DND-41 (cell line): ENCODE measurements around the gene NMT2.

Experiments used
- ATAC-seq: fragments of 200-7000 bp; cut with Tn5 transposase; 3 replicates; pipeline ENCODE4 v1.9.1; 2021; ENCODE audit warnings: low read depth; ENCODE audit not compliant: insufficient read depth
- DNase-seq: peaks from one replicate; pipeline ENCODE4 v3.0.0-alpha.2; 2020
- H2AFZ ChIP-seq: 2 replicates; pipeline ENCODE4 v1.6.0; 2012; ENCODE audit warnings: low read depth, low read length
- H3K27ac ChIP-seq: 2 replicates; pipeline ENCODE4 v1.5.1; 2012; ENCODE audit warnings: low read length, inconsistent platforms
- H3K27me3 ChIP-seq: fragments of 200-600 bp; sonication (generic); 2 replicates; pipeline ENCODE4 v1.6.0; 2012; ENCODE audit warnings: low read length, mild to moderate bottlenecking, inconsistent platforms; ENCODE audit not compliant: insufficient read depth, poor library complexity
- H3K36me3 ChIP-seq: 2 replicates; pipeline ENCODE4 v1.5.1; 2012; ENCODE audit warnings: low read length, inconsistent platforms; ENCODE audit not compliant: insufficient read depth
- H3K4me1 ChIP-seq: 2 replicates; pipeline ENCODE4 v1.5.1; 2012; ENCODE audit warnings: mild to moderate bottlenecking, low read length; ENCODE audit not compliant: insufficient read depth
- H3K4me2 ChIP-seq: 2 replicates; pipeline ENCODE4 v1.6.0; 2012; ENCODE audit warnings: mild to moderate bottlenecking, moderate library complexity, low read length, inconsistent platforms; ENCODE audit not compliant: insufficient read depth
- H3K4me3 ChIP-seq, 2 experiments: fragments of 200-600 bp in 1 of 2; shearing (Covaris generic) in 1 of 2; 2 replicates each; pipeline ENCODE4 v1.5.1; 2012 to 2016; ENCODE audit warnings: inconsistent platforms in 2 of 2, low read length in 2 of 2, mild to moderate bottlenecking in 2 of 2, low read depth in 1 of 2, moderate library complexity in 1 of 2
- H3K79me2 ChIP-seq: 2 replicates; pipeline ENCODE4 v1.6.0; 2012; ENCODE audit warnings: low read length, inconsistent platforms; ENCODE audit not compliant: insufficient read depth
- H3K9ac ChIP-seq: 2 replicates; pipeline ENCODE4 v1.6.0; 2012; ENCODE audit warnings: low read depth, mild to moderate bottlenecking, inconsistent platforms, low read length, moderate library complexity
- H3K9me3 ChIP-seq: 2 replicates; pipeline ENCODE4 v1.5.1; 2012; ENCODE audit warnings: low read length, moderate library complexity, mild to moderate bottlenecking, inconsistent platforms; ENCODE audit not compliant: insufficient read depth, severe bottlenecking
- H4K20me1 ChIP-seq: 2 replicates; pipeline ENCODE4 v1.6.0; 2012; ENCODE audit warnings: low read length; ENCODE audit not compliant: insufficient read depth
- CTCF ChIP-seq: IDR thresholded peaks from 2 replicates; pipeline ENCODE4 v1.5.1; 2012; ENCODE audit warnings: borderline replicate concordance, low read length, moderate library complexity, mild to moderate bottlenecking; ENCODE audit not compliant: poor library complexity, severe bottlenecking; ENCODE audit errors: extremely low read depth
- EZH2 ChIP-seq: IDR thresholded peaks from 3 replicates; pipeline ENCODE4 v1.6.1; 2012; ENCODE audit warnings: borderline replicate concordance, low read depth, mild to moderate bottlenecking, moderate library complexity, low read length, inconsistent platforms; ENCODE audit not compliant: severe bottlenecking

NMT2 gene

GRCh38 chr10:15168291-15168785 lies at the start of gene NMT2:
Gene NMT2 (minus strand): TSS chr10:15168693. CDS start chr10:15168612, 81 bp downstream.
- DNase-seq (no peak), ATAC-seq (peak; percentile 69)
- H2AFZ ChIP-seq = peak within 1 kb of the TSS; percentile 98
- peak within 1 kb of the TSS; percentile 80 for H3K9ac ChIP-seq
- peaks cover 44% of the 10 kb centered on the region for H3K79me2 ChIP-seq
- peak within 1 kb of the TSS; percentile 96 for H3K27ac ChIP-seq
- H3K9me3 ChIP-seq = no peaks in the 10 kb centered on the region
- TF ChIP-seq EZH2 (no peak), CTCF (peak; percentile 58)
- H3K36me3 ChIP-seq = no peaks in the 10 kb centered on the region; the same call in 1 of the 2 replicates
- peak within 1 kb of the TSS; percentile 94 for H3K4me2 ChIP-seq
- H4K20me1 ChIP-seq = peaks cover 12% of the 10 kb centered on the region; the same call in 1 of the 2 replicates
- peaks cover 64% of the 10 kb centered on the region for H3K4me1 ChIP-seq
- H3K27me3 ChIP-seq = no peaks in the 10 kb centered on the region
- H3K4me3 ChIP-seq = peak within 1 kb of the TSS; percentile 71 to 94

GRCh38 chr10:15216700-15217099 lies 48.2 kb upstream of the NMT2 start:
- Histone ChIP-seq H2AFZ (no peak overlapping the region), H4K20me1 (no peaks in the 10 kb centered on the region), H3K4me1 (no peaks in the 10 kb centered on the region), H3K4me2 (no peak overlapping the region), H3K36me3 (peaks cover 14% of the 10 kb centered on the region), H3K9ac (no peak overlapping the region), H3K27ac (no peak overlapping the region), H3K79me2 (no peaks in the 10 kb centered on the region), H3K4me3 (no peak overlapping the region), H3K27me3 (no peaks in the 10 kb centered on the region), H3K9me3 (no peaks in the 10 kb centered on the region)
- TF ChIP-seq CTCF (no peak), EZH2 (no peak)
- no peak for DNase-seq
- ATAC-seq = no peak

- Histone ChIP-seq H3K36me3 (peaks cover 14% of the 10 kb centered on the region), H3K27ac (no peak overlapping the region), H3K4me2 (no peak overlapping the region), H2AFZ (no peak overlapping the region), H4K20me1 (no peaks in the 10 kb centered on the region), H3K9me3 (no peaks in the 10 kb centered on the region), H3K27me3 (no peaks in the 10 kb centered on the region), H3K79me2 (no peaks in the 10 kb centered on the region), H3K4me1 (peaks cover 9% of the 10 kb centered on the region), H3K9ac (no peak overlapping the region), H3K4me3 (no peak overlapping the region)
- TF ChIP-seq CTCF (no peak), EZH2 (no peak)
- DNase-seq = no peak
- no peak for ATAC-seq
These were observed 45.7 kb upstream of the NMT2 start for GRCh38 chr10:15214237-15214636.

GRCh38 chr10:15213461-15213861 lies 45.0 kb upstream of the NMT2 start:
- Histone ChIP-seq H3K9ac (no peak overlapping the region), H3K27me3 (no peaks in the 10 kb centered on the region), H3K36me3 (peaks cover 14% of the 10 kb centered on the region), H3K27ac (no peak overlapping the region), H3K79me2 (no peaks in the 10 kb centered on the region), H3K9me3 (no peaks in the 10 kb centered on the region), H3K4me1 (peaks cover 16% of the 10 kb centered on the region), H2AFZ (no peak overlapping the region), H3K4me2 (no peak overlapping the region), H3K4me3 (no peak overlapping the region), H4K20me1 (no peaks in the 10 kb centered on the region)
- TF ChIP-seq CTCF = no peak
- no peak for TF ChIP-seq EZH2
- no peak for DNase-seq
- ATAC-seq = no peak
